Right renal cortex interstitium (tissue), 3 donors: ENCODE results near the gene ZNF529. TPM values are rescaled to one million over a fixed set of nuclear protein-coding genes. Genes with fewer than 3 reads are reported as not detected.

Experiments used
- DNase-seq, 3 donors: peaks; one replicate each; pipeline ENCODE4 v3.0.0-alpha.2; 2013; ENCODE audit warnings: low read depth in 3 of 3, low spot score in 2 of 3
- polyA plus RNA-seq, 3 donors: library from polyadenylated mRNA; unstranded; fragments of 120-200 nt; gene quantifications; one replicate each; pipeline ENCODE4 v1.2.1, GENCODE V29; 2013; ENCODE audit not compliant: insufficient read length in 3 of 3

Gene ZNF529
- polyA plus RNA-seq, 3 donors: 19.4 to 23.7 (median 19.5) TPM

DNA sequence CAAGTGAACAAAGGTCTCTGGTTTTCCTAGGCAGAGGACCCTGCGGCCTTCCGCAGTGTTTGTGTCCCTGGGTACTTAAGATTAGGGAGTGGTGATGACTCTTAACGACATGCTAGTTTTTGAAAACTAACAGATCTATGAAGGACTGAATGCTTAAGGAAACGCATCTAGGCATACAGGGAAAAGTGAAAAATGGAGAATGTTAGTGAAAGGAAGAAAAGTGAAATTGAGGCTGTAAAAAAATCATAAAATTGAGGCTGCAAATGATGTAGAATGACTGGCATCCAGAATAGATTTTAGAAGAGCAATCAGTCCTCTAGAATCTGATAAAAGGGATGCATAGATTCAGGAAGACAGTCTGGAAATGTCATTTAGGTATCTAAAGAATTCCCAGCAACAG, 48.5 kb downstream of the ZNF529 start:
- no peak for DNase-seq

- no peak for DNase-seq
These were observed 59.0 kb downstream of the ZNF529 start for GRCh38 chr19:36514012-36514612.

DNA sequence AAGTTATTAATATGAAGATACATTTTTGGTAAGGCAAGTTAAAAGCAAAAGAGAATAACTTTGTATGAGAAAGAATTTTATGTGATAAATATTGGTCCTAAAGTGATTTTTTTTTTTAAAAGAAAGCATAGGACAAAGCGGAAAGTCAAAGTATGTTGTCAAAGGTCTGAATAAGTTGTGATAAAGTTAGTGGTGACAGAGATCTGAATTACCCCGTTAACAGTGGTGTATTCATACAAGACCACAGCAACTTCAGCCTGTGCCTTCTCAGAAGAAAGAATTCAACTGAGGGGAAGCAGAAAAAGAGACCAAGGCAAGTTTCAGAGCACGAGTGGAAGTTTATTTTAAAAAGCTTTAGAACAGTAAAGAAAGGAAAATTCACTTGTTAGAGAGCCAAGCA, 64.8 kb downstream of the ZNF529 start:
- DNase-seq: no peak

DNA sequence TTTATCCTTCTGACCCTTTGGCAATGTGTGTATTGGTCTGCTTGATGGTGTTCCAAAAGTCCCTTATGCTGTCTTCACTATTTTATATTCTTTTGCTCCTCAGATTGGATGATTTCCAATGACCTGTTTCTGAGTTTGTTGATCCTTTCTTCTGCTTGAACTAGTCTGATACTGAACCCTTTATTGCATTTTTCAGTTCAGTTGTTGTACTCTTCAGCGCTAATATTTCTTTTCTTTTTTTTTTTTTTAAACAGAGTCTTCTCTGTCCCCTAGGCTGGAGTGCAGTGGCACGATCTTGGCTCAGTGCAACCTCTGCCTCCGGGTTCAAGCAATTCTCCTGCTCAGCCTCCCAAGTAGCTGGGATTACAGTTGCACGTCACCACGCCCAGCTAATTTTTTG, 71.1 kb downstream of the ZNF529 start:
- DNase-seq: no peak

DNA sequence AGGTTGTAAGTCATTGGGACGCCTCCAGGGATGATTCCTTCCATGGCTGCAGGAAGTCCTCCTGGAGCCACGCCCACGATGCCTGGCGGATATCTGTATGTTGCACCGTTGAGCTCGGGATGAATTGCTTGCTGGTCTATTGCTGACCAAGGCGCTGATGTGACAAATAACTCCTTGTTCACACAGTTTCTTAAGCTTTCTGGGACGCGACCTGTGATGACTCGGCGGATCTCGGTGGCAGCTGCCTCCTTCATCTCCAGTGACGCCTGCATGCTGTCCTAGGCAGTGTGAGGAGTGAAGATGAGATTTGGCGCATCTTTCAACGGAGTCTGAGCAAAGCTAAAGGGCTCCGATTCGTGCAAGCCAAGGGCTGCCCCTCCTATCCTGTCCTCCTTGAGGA, 76.1 kb downstream of the ZNF529 start:
- DNase-seq: no peak

Other genes with a start within 250 kb of the ZNF529 start
- 10 to 100 TPM; 13.0 to 13.2 (median 13.1) TPM for gene ZFP14, start 194.1 kb downstream of the ZNF529 start, polyA plus RNA-seq
- gene ZFP82, start 154.6 kb downstream of the ZNF529 start, polyA plus RNA-seq: 10 to 100 TPM; 14.4 to 14.8 (median 14.7) TPM
- gene ZNF566, start 83.7 kb downstream of the ZNF529 start, polyA plus RNA-seq: 10 to 100 TPM; 15.9 to 17.0 (median 16.7) TPM
- gene ZNF260, start 45.0 kb downstream of the ZNF529 start, polyA plus RNA-seq: 10 to 100 TPM; 31.3 to 32.6 (median 32.5) TPM
- gene ZNF382, start 32.0 kb upstream of the ZNF529 start, polyA plus RNA-seq: 1 to 10 TPM; 5.4 to 5.9 (median 5.5) TPM
- 10 to 100 TPM in 2 of 3 donors, 1 to 10 TPM in 1; 9.9 to 14.4 (median 12.4) TPM for gene ZNF461, start 93.5 kb upstream of the ZNF529 start, polyA plus RNA-seq
- gene ZNF567, start 114.3 kb upstream of the ZNF529 start, polyA plus RNA-seq: 10 to 100 TPM; 13.9 to 16.0 (median 15.3) TPM
- gene ZNF850, start 199.5 kb upstream of the ZNF529 start, polyA plus RNA-seq: 1 to 10 TPM; 2.9 to 3.4 (median 3.1) TPM